Inferior parietal cortex (tissue), 1 donor: ENCODE measurements around the gene IPO11.

Experiments used
- DNase-seq: peaks from one replicate; pipeline ENCODE4 v3.0.0-alpha.2; 2016; ENCODE audit errors: extremely low spot score

IPO11 gene

DNA sequence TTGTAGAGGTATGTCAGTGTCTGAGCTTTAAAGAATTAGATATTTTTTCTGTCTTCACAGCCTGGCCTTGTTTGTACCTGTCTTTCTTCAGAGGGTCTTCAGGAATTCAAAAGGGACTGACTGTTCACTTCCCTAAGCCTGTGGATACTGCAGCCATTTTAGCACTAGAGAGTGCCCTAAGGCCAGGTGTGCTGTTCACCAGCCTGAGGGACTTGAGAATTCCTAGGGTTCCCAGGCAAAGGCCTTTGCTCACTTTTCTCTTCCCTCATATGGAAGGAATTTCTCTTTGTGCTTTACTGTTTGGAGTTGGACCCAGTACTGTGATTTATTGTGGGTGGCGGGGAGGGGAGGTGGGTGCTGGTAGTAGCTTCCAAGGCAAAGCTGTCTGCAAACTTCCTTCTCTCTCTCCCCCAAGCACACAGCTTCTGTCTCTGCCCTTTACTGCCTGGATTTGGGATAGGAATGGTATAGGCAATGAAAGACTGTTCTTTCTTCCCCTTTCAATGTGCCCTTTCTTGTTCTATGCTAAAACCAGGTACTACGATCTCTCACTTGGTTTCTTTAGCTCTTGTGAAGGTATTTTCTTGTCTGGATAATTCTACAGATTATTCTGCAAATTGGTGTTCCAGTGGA, 156.4 kb downstream of the IPO11 start:
- DNase-seq = no peak

- DNase-seq = no peak
Observed at GRCh38 chr5:62569470-62569869, 156.9 kb downstream of the IPO11 start.

DNA sequence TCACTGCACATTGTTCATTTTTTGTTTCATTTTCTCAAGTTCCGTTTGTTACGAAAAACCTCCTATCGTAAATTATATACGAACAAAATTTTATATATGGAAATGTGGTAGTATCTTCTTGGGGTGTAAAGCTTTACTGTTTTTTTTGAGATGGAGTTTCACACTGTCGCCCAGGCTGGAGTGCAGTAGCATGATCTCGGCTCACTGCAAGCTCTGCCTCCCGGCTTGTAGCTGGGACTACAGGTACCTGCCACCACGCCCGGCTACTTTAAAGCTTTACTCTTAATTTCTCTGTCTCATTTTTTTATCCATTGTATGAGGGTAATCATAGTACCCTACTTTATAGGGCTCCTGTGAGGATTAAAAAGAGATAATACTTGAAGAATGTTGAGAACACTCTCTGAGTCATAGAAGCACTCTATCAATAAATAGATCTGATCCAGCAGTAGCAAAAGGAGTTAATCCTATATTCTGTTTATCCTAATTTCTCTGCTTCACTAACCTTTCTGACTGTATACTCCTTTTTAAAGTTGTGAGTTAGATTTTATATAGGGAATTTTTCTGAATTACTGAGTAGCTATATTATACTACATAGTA, 160.5 kb downstream of the IPO11 start:
- no peak for DNase-seq

- DNase-seq = no peak
Observed at GRCh38 chr5:62574599-62574998, 162.0 kb downstream of the IPO11 start.

DNA sequence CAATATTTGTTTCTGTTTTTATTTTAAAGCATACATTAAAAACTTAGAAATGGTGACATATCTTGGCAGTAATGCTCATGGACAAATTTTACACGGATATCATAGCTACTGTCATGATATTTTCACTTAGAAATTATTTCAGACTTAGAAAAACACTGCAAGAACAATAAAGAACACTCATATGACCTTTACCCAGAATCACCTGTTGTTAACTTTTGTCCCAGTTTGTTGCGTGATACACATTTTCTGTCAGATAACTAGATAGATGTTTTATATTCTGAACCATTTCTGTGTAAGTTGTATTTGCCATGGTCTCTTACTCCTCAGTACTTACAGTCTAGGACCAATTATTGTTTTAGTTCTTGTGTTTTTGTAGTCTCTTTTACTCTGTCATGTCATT, 162.5 kb downstream of the IPO11 start:
- no peak for DNase-seq

DNA sequence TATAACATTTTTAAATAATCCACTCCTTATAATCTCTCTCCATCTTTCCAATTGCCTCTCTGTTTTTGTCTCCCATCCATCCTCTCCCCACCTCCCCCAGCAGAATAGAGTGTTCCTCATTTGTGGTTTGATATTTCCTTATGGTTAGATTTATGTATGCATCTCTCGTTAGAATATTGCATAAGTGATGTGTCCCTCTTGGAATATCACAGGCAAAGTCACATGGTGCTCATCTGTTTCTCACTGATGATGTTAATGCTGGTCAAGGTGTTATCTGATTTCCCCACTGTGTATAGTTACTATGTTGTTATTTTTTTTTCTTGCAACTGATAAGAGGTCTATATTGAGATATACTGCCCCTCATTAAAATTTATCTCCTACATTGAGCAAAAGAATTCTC, 162.9 kb downstream of the IPO11 start:
- no peak for DNase-seq

DNA sequence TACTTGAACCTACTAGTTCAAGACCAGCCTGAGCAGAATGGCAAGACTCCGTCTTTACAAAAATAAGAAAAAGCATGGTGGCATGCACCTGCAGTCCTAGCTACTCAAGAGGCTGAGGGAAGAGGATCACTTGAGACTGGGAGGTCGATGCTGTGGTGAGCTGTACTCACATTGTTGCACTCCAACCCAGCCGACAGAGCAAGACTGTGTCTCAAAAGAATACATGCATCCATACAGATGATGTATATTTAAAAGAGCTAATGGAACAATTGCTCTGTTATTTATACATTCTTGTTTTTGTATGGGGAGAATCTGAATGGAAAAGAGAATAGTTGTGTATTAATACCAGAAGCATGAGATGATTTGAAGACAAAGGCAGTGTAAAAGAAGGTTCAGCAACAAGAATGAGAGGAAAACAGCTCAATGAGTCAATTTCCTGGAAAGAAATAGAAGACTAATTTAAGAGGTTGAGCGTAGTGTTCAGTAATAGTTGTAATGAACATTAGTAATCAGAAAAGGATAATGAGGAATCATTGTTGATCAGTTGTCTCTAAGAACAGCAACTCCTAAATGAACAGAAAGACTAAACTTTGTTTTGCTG, 164.1 kb downstream of the IPO11 start:
- no peak for DNase-seq

GRCh38 chr5:62577488-62577887, 164.9 kb downstream of the IPO11 start:
- DNase-seq = no peak

- DNase-seq = no peak
Observed at GRCh38 chr5:62578540-62578939, 166.0 kb downstream of the IPO11 start, which contains the start of gene LRRC70. TSS of gene LRRC70 (plus strand) at chr5:62578819. CDS start at chr5:62579439, 620 bp downstream.

DNA sequence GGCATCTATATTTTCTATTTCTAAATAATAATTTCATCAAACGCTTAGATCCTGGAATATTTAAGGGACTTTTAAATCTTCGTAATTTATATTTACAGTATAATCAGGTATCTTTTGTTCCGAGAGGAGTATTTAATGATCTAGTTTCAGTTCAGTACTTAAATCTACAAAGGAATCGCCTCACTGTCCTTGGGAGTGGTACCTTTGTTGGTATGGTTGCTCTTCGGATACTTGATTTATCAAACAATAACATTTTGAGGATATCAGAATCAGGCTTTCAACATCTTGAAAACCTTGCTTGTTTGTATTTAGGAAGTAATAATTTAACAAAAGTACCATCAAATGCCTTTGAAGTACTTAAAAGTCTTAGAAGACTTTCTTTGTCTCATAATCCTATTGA, 167.2 kb downstream of the IPO11 start:
- DNase-seq = no peak

DNA sequence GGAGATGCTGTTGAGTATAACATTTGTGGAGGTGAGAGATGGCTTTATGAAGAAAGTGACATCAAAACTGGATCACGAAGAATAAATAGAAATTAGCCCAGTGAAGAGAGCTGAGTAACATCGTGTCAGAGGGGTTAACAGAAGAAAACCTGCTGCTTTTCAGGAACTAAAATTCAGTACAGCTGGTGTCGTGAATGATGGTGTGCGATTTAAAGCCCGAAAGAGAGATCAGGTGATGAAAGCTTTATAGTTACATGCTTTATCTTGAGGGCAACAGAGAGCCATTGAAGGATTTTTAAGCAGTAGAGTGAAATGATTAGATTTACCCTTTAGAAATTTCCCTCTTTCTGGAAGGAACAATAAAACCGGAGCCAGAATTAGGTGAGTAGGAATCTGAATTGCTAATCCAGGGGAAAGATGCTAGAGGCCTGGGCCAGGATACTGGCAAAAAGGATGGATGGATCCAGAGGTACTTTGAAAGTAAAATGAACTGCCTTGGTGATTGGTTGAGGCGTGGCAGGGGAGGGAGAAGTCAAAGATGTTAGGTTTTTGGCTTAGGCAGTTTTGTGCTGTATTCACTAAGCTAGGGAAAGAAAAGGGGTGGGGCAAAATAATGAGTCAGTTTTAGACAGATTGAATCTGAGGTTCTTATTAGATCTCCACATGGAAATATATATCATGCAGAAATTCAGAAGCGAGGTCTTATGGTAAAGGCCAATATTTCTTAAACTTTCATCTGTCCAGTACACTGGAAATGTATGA, 169.5 kb downstream of the IPO11 start:
- no peak for DNase-seq

GRCh38 chr5:62584391-62584790, 171.8 kb downstream of the IPO11 start:
- no peak for DNase-seq

- no peak for DNase-seq
Observed at GRCh38 chr5:62585306-62585705, 172.7 kb downstream of the IPO11 start.

DNA sequence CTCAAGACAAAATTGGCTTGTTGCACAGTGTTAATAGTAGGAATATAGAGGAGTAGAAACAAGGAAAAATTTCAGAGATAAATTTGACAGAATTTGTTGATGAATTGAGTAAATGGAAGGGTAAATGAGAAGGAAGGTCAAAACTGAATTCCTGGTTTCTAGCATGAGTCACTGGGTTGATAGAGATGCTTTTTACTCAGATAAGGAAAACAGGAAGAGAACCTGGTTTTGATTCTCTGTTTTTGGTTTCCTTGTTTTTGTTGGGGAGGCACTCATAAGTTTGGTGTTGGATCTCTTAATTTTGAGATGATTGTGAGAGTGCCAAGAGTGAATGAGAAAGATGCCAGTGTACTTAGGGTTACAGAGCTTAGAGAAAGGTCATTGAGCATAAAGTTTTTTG, 173.2 kb downstream of the IPO11 start:
- no peak for DNase-seq

DNA sequence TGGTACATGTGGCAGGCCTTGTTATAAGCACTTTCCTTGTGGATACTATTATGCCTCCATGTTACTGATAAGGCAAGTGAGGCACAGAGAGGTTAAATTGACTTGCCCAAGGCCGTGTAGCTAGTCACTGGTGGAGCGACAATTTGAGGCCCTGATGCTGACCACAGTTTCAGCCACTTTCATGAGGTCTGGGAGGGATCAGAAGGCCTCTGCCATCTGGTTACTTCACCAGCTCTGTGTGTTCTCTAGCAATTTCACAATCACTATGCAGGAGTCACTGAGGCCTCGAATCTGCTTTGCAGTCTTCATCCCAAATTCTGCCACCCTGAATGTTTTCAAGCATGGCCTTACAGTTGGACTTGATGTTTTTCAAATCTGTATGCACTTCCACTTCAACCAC, 175.2 kb downstream of the IPO11 start:
- no peak for DNase-seq

DNA sequence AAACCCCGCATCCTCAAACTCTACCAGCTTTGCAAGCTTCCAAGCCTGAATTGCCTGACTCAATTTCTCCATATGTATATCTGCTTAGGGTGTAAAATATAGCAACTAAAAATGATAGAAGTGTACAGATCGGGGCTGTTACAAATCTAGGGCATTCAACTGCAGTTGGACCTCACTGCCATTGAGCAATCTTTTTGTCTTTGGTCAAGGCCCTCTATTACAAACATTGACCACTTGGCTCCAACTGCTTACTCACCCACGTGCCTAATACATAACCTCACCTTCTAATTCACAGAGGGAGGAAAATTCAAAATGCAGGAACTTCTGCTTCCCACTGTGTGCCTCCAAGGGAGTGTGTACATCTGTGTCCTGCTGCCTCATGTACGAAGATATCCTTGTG, 176.1 kb downstream of the IPO11 start:
- DNase-seq = no peak

DNA sequence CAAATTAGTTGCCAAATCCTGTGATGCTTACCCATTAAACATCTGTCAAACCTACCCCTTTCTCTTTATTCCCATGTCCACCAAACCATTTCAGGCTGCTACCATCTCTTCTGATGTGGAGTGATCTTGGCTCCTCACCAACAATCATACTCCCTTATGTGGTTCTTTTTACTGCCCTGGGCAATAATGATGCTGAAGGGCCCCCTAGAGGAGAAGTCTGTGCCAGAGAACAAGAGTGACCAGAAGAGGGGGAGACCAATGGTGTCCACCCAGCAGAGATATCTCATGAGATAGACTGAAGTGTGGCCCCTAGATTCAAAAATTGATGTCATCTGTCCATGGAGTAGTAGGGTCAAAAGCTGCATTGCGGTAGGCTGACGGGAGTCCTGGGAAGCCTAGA, 176.9 kb downstream of the IPO11 start:
- DNase-seq = no peak

- DNase-seq = no peak
Observed at GRCh38 chr5:62590387-62590786, 177.8 kb downstream of the IPO11 start.

DNA sequence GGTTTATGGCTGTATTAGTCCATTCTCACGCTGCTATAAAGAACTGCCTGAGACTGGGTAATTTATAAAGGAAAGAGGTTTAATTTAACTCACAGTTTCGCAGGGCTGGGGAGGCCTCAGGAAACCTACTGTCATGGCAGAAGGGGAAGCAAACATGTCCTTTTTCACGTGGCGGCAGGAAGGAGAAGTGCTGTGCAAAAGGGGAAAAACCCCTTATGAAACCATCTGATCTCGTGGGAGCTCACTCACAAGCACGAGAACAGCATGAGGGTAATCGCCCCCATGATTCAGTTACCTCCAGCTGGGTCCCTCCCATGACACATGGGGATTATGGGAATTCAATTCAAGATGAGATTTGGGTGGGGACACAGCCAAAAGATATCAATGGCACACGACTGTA, 180.0 kb downstream of the IPO11 start:
- no peak for DNase-seq

DNA sequence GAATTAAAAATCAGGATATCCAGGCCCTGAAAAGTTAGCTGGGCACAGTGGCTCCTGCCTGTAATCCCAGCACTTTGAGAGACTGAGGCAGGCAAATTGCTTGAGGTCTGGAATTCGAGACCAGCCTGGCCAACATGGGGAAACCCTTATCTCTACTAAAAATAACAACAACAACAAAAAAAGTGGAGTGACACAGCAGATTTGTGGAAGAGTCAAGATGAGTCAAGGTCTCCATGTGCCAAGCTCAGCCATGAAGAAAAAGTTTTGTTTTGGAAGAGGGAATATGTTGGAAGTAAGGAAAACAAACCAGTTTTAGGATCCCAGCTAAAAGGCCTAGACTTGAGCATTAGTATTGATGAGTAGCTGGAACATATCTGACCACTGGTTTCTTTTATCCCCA, 180.8 kb downstream of the IPO11 start:
- DNase-seq = no peak

DNA sequence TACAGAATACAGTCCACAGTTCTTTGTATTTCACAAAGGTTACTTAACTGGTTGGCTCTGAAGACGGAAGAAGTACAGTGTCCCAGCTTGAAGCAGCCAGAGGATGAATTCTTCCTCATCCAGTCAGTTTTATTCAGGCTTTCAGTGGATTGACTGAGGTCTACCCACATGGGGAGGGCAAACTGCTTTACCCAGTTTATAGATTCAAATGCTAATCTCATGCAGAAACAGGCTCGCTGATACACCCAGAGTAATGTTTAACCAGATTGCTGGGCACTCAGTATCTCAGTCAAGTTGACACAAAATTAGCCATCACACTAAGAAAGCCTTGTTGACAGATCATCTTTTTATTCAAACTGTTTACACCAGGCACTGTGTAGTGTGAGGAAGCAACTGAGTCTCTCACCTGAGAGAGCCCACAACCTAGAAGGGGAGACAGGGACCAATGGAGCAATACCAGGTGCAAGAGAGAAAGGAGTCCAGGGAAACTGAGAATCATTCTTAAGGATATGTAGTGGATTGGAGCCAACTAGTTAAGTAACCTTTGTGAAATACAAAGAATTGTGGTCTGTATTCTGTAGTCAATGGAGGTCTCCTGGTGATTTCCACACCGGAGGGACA, 181.9 kb downstream of the IPO11 start:
- no peak for DNase-seq

- DNase-seq = no peak
Observed at GRCh38 chr5:62596096-62596495, 183.5 kb downstream of the IPO11 start.
